Measurements from ENCODE around the gene PPP2R3A.
A peak's percentile ranks its signal among the peaks of the same experiment; 100 is the strongest.
"Not testable (repeated sequence)": the region's sequence is repeated elsewhere in the genome, so short reads cannot be mapped to it uniquely, and the experiment has no call there.

Gene PPP2R3A

GRCh38 chr3:136189859-136190617, 224.5 kb downstream of the PPP2R3A start:
- TF ChIP-seq CTCF (IDR thresholded peaks at IDR 0.05; ENCODE audit: low read depth, low read length, missing control alignments), result no peak
- H3K4me3 ChIP-seq (ENCODE audit: low read depth, low read length), result no peak overlapping the region
- DNase-seq (ENCODE audit: low read depth), result no peak

GRCh38 chr3:136192195-136192594, 226.7 kb downstream of the PPP2R3A start:
- not testable (repeated sequence) for DNase-seq (ENCODE audit: low read depth)
- peak overlapping the region; percentile 82 for H3K4me3 ChIP-seq (ENCODE audit: low read depth, low read length)

GRCh38 chr3:136192831-136193230, 227.3 kb downstream of the PPP2R3A start:
- H3K4me3 ChIP-seq (ENCODE audit: low read depth, low read length), result peak overlapping the region; percentile 82
- DNase-seq (ENCODE audit: low read depth), result no peak
- TF ChIP-seq CTCF (IDR thresholded peaks at IDR 0.05; ENCODE audit: low read depth, low read length, missing control alignments), result no peak

GRCh38 chr3:136193278-136194054, 227.9 kb downstream of the PPP2R3A start:
- DNase-seq (ENCODE audit: low read depth), result no peak
- H3K4me3 ChIP-seq (ENCODE audit: low read depth, low read length), result peak overlapping the region; percentile 82
- TF ChIP-seq CTCF (IDR thresholded peaks at IDR 0.05; ENCODE audit: low read depth, low read length, missing control alignments), result no peak

- DNase-seq (ENCODE audit: low read depth), result no peak
- TF ChIP-seq CTCF (IDR thresholded peaks at IDR 0.05; ENCODE audit: low read depth, low read length, missing control alignments), result no peak
- H3K4me3 ChIP-seq (ENCODE audit: low read depth, low read length), result peak overlapping the region; percentile 82
Observed at GRCh38 chr3:136194409-136195257, 229.1 kb downstream of the PPP2R3A start.

GRCh38 chr3:136195258-136196063, 229.9 kb downstream of the PPP2R3A start:
- TF ChIP-seq CTCF (IDR thresholded peaks at IDR 0.05; ENCODE audit: low read depth, low read length, missing control alignments), result no peak
- DNase-seq (ENCODE audit: low read depth), result no peak
- H3K4me3 ChIP-seq (ENCODE audit: low read depth, low read length), result peak overlapping the region; percentile 82
